Jurkat, Clone E6-1 (cell line): ENCODE results near the gene NAMPT. TPM values are rescaled to one million over a fixed set of nuclear protein-coding genes. Genes with fewer than 3 reads are reported as not detected.
A peak's percentile ranks its signal among the peaks of the same experiment; 100 is the strongest.
"Not testable (repeated sequence)": the region's sequence is repeated elsewhere in the genome, so short reads cannot be mapped to it uniquely, and the experiment has no call there.

Experiments
- DNase-seq: peaks from one replicate; pipeline ENCODE4 v3.0.0-alpha.2; 2011; ENCODE audit warnings: low read depth, low spot score
- H3K4me3 ChIP-seq: 2 replicates; pipeline ENCODE4 v1.5.1; 2011; ENCODE audit warnings: mild to moderate bottlenecking, low read length, control low read depth, moderate library complexity
- polyA plus RNA-seq: library from polyadenylated mRNA; unstranded; fragments of >200 nt; gene quantifications from one replicate; pipeline ENCODE4 v1.2.1, GENCODE V29; 2012; ENCODE audit warnings: missing spikeins; ENCODE audit not compliant: insufficient read length, insufficient read depth

NAMPT gene
- 68.8 TPM for polyA plus RNA-seq

DNA sequence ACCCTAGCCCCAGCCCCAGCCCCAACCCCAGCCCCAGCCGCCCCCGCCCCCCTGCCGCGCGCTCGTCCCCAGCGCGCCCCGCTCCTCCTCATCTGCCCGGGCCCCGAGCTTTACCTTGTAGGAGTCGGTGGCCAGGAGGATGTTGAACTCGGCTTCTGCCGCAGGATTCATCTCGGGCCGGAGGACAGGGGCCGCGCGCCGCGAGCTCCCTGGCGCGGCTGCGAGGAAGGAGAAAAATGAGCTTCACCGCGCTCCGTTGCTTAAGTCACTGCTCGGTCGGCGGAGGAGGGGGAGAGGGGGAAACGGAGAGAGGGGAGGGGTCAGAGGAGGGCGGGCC, at the start of gene NAMPT:
NAMPT (minus strand) TSS at position 270 of the 337 bp plus-strand sequence; CDS start at position 171, 99 bp downstream.
- H3K4me3 ChIP-seq: peak within 1 kb of the TSS; percentile 83
- no peak for DNase-seq

- DNase-seq: no peak
- H3K4me3 ChIP-seq: no peak overlapping the region
Observed at GRCh38 chr7:106332201-106332600, 47.4 kb upstream of the NAMPT start.

- no peak overlapping the region for H3K4me3 ChIP-seq
- DNase-seq: no peak
Observed at GRCh38 chr7:106331441-106332175, 46.8 kb upstream of the NAMPT start.

DNA sequence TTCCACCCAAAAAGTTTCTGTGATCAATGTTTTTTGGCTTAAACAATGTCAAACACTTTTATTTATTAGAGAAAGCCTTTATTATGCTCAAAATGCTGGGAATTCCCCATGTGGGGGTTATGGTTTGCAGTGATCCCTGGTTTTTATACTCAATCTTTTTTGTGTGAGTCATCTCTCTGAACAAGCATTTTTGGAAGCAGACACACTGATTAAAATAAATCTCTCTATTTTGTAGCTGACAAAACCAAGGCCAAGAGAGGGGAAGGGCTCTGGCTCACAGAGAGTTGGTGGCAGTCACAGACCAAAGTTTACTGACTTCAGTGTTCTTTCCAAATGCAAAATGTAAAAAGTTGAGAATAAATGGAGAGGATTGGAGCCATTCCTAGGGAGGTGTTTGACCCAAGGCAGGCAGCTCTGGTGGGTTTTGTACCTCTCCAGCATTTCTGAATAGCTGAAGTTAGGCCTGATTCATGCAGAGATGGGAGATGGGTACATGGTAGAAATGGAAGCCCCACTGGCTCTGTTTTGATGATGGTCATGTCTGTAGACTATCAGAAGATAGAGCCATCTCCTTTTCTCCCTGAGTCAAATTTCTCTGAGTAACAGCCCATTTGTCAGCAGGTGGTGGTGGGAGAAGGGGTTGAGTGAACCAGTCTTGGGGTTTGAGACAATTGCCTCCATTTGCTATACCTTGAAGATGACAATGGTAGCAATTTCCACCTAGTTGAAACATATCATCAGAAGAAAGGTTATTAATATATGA, 45.4 kb upstream of the NAMPT start:
- no peak for DNase-seq
- H3K4me3 ChIP-seq: no peak overlapping the region

DNA sequence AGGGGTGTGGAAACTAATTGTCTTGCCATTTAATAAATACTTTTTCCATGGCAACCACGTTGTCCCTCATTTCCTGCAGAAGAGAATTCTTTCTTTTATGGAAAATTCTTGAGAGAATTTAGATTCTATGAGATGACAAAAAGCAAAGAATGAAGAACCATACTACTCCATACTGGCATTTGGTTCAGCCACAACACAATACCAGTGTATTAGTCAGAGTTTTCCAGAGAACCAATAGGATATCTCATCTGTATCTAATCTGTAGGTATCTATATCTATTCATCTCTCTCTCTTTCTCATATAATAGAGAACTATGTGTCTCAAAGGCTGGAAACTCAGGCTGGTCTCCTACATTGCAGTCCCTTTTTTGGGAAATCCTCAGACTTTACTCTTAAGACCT, 44.6 kb upstream of the NAMPT start:
- no peak for DNase-seq

DNA sequence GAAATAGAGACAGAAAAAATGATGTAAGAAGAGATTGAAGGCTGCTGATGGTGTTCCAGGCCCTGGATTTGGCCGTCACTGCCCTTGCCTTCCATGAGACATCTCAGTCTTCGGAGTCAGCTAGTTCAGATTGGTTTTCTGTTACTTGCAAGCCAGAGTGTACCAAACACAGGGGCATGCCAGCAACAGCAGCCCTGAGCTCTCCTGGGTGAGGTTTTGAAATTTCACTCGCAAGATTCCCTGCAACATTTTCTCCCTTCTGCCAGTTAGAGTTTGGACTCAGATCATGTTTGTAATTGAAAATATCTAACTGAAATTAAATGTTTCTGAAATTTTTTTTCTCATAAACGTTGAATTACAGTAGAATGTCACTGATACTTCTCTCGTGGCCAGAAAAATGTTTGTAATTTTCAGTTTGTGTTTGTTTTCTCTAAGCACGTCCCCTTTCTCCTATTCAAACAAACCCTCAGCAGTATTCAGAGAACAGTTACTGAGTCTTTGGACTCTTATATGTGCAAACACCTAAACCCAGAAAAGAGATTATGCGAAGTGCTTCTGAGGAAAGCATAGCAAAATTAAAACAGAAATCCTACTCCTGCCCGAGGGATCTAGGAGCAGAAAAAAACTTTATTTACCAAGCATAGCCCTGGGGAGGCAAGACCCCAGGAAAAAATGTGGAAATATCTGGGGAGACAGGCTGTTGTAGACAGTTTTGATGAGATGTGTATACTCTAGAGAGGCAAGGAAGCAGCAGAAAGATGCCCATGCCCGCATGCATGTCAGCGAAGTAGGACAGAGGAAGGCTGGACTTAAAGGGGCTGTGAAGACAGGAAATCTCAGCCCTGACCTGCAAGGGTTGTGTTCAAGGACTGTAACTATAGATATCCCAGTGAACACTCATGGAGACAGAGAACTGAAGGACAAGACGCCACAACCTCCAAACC, 43.0 kb upstream of the NAMPT start:
- DNase-seq: no peak
- H3K4me3 ChIP-seq: no peak overlapping the region

More for the DNA sequence above, 44.6 kb upstream of the NAMPT start:
- H3K4me3 ChIP-seq: no peak overlapping the region

DNA sequence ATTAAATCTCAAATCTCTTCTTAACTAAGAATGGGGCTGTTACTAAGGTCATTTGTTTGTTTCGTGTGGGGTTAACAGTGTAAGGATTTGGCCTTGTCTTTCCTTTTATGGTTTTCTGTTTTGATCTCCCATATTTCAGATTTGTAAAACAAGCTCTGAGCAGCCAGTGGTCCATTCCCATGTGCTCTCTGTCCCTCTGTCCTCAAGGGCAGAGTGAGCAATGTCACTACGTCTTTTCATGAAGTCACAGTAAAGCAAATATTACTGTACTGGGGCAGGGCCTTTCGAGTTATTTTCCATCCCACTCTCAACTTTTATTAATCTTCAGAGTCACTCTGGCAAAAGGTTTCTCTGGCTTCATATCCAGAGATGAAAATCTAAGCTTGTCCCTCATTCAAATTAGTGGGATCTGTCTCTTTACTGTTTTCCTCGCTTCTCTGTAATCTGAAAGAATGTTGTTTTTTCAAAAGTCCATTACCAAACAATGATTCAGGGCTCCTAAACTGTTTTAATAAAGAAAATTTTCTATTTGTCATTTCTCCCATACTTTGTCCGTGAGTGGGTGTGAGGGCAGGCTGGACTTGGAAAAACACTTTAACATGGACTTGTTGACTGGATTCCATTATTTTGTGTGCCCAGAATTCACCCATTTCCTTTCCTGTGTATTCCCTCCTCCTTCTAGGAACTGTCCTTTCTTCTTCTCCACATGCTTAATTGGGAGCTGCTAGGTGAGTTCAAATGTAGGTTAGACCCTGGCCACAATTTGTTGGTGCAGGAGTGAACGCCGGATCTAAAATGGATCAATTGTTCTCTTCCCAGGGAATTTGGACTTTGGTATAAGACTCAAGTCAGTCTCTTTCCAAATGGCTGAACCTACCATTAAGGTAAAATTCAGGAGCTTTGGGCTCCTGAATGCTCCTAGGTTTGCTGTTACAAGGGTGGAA, 42.1 kb upstream of the NAMPT start:
- H3K4me3 ChIP-seq: no peak overlapping the region
- DNase-seq: no peak

DNA sequence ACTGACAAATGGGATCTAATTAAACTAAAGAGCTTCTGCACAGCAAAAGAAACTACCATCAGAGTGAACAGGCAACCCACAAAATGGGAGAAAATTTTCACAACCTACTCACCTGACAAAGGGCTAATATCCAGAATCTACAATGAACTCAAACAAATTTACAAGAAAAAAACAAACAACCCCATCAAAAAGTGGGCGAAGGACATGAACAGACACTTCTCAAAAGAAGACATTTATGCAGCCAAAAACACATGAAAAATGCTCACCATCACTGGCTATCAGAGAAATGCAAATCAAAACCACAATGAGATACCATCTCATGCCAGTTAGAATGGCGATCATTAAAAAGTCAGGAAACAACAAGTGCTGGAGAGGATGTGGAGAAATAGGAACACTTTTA, 39.7 kb upstream of the NAMPT start:
- H3K4me3 ChIP-seq, DNase-seq: not testable (repeated sequence)

DNA sequence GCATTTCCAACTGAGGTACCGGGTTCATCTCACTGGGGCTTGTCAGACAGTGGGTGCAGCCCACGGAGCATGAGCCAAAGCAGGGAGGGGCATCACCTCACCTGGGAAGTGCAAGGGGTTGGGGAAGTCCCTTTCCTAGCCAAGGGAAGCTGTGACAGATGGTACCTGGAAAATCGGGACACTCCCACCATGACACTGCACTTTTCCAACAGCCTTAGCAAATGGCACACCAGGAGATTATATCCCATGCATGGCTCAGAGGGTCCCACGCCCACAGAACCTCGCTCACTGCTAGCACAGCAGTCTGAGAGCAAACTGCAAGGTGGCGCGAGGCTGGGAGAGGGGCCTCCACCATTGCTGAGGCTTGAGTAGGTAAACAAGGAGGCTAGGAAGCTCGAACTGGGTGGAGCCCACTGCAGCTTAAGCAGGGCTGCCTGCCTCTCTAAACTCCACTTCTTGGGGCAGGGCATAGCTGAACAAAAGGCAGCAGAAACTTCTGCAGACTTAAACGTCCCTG, 35.5 kb upstream of the NAMPT start:
- H3K4me3 ChIP-seq, DNase-seq: not testable (repeated sequence)

- DNase-seq: no peak
- H3K4me3 ChIP-seq: no peak overlapping the region
Observed at GRCh38 chr7:106318482-106318881, 33.7 kb upstream of the NAMPT start.

GRCh38 chr7:106317971-106318370, 33.2 kb upstream of the NAMPT start:
- no peak overlapping the region for H3K4me3 ChIP-seq
- no peak for DNase-seq

DNA sequence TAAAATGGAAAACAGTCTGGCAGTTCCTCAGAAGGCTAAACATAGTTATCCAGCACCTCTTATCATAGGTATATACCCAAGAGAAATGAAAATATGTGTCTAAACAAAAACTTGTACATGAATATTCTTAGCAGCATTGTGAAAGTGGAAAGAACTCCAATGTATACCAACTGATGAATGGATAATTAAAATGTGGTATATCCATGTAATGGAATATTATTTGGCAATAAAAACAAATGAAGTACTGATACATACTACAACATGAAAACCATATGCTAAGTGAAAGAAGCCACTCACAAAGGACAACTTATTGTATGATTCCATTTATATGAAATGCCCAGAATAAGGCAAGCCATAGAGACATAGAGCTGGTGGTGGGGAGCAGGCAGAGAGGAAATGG, 32.2 kb upstream of the NAMPT start:
- DNase-seq: no peak
- H3K4me3 ChIP-seq: no peak overlapping the region

- DNase-seq: no peak
- H3K4me3 ChIP-seq: no peak overlapping the region
Observed at GRCh38 chr7:106314875-106315274, 30.1 kb upstream of the NAMPT start.

GRCh38 chr7:106313966-106314365, 29.2 kb upstream of the NAMPT start:
- no peak overlapping the region for H3K4me3 ChIP-seq
- DNase-seq: no peak

- no peak overlapping the region for H3K4me3 ChIP-seq
- DNase-seq: no peak
Observed at GRCh38 chr7:106313456-106313901, 28.7 kb upstream of the NAMPT start.

GRCh38 chr7:106312906-106313305, 28.1 kb upstream of the NAMPT start:
- DNase-seq: no peak
- H3K4me3 ChIP-seq: no peak overlapping the region

DNA sequence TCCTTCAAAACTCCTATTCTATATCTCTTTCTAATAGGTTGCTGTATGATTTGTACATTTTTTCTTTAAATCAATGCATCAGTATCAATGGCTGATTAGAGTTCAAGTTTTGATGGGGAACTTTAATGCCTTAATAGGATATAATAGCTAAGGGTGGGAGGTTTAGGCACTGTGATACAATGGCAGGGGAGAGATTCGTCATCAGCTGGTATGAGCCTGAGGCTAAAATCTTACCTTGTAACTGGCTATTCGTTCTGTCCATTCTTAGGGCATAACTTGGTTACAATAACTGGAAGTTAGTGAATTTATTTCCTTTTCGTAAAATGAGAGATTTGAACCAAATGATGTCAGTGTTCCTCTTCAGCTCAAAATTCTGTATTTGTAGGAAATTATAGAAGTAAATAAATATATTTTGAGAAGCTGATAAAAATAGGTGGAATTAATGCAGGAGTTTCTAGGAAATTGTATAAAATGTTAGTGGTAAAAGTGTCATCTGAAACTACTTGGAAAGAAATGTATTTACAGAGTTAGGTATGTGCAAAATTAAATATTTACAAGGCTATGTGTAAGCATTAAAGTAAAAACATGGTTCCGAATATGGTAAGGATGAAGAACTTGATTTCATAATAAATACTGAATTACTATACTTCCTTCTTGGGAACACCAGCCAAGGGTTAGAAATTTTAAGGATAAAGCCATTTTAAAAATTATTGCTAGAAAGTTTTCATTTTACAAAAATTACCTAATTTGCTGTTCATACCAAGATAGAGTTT, 27.5 kb upstream of the NAMPT start:
- no peak for DNase-seq
- H3K4me3 ChIP-seq: no peak overlapping the region

DNA sequence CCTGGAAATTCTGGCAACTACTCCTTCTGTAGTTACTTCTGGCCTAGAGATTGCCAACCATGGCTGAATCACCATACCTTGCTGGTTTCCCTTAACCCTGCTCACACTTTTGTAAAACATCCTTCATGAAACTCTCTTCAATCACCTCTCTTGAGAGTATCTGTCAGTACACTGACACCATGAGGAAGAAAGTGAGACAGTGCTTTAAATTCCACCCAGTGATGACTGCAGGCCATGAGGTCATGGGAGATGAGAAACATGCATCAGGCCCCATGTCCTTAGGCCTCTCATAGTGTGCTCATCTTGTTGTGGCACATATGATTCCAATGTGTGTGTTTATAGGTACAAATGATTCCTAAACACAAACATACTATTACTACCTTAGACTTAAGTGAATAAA, 24.6 kb upstream of the NAMPT start:
- no peak for DNase-seq
- no peak overlapping the region for H3K4me3 ChIP-seq
